Measurements from ENCODE around the gene ATP5PF.
A peak's percentile ranks its signal among the peaks of the same experiment; 100 is the strongest.
"Not testable (repeated sequence)": the region's sequence is repeated elsewhere in the genome, so short reads cannot be mapped to it uniquely, and the experiment has no call there.

The ATP5PF gene

GRCh38 chr21:25722631-25723030 is 12.1 kb downstream of the ATP5PF start:
- DNase-seq (ENCODE audit: low read depth) = no peak

- DNase-seq (ENCODE audit: low read depth) = no peak
Observed at GRCh38 chr21:25721987-25722386, 12.7 kb downstream of the ATP5PF start.

- no peak for DNase-seq (ENCODE audit: low read depth)
Observed at GRCh38 chr21:25717491-25718147, 17.1 kb downstream of the ATP5PF start.

GRCh38 chr21:25714066-25714465 is 20.6 kb downstream of the ATP5PF start:
- DNase-seq (ENCODE audit: low read depth) = not testable (repeated sequence)

- DNase-seq (ENCODE audit: low read depth) = no peak
Observed at GRCh38 chr21:25710550-25710949, 24.2 kb downstream of the ATP5PF start.

GRCh38 chr21:25709684-25710265 is 24.9 kb downstream of the ATP5PF start:
- no peak for DNase-seq (ENCODE audit: low read depth)

GRCh38 chr21:25708467-25709065 is 26.1 kb downstream of the ATP5PF start:
- DNase-seq (ENCODE audit: low read depth) = peak; percentile 29

GRCh38 chr21:25701529-25701928 is 33.2 kb downstream of the ATP5PF start:
- no peak for DNase-seq (ENCODE audit: low read depth)

GRCh38 chr21:25700741-25701140 is 34.0 kb downstream of the ATP5PF start:
- DNase-seq (ENCODE audit: low read depth) = no peak

GRCh38 chr21:25695461-25695860 is 39.2 kb downstream of the ATP5PF start:
- not testable (repeated sequence) for DNase-seq (ENCODE audit: low read depth)

GRCh38 chr21:25691976-25692375 is 42.7 kb downstream of the ATP5PF start:
- no peak for DNase-seq (ENCODE audit: low read depth)

GRCh38 chr21:25689226-25689625 is 45.5 kb downstream of the ATP5PF start:
- no peak for DNase-seq (ENCODE audit: low read depth)

GRCh38 chr21:25688275-25689155 is 46.2 kb downstream of the ATP5PF start:
- no peak for DNase-seq (ENCODE audit: low read depth)

GRCh38 chr21:25687787-25688186 is 46.9 kb downstream of the ATP5PF start:
- no peak for DNase-seq (ENCODE audit: low read depth)

GRCh38 chr21:25682382-25682781 is 52.3 kb downstream of the ATP5PF start:
- DNase-seq (ENCODE audit: low read depth) = no peak

GRCh38 chr21:25676451-25676850 is 58.3 kb downstream of the ATP5PF start:
- DNase-seq (ENCODE audit: low read depth) = no peak
